ENCODE data around the gene NAXE.

- TF ChIP-seq CTCF (IDR thresholded peaks at IDR 0.05) (no peak), EZH2phosphoT487 (IDR thresholded peaks at IDR 0.05) (no peak)
These were observed 9.1 kb upstream of the NAXE start for GRCh38 chr1:156582388-156583017.

Data from neural progenitor cell (in vitro differentiated cells).